Measurements from ENCODE around the gene TBC1D22A. TPM values are rescaled to one million over a fixed set of nuclear protein-coding genes. Genes with fewer than 3 reads are reported as not detected.

Gene TBC1D22A
- total RNA-seq, 4 donors from 2014 or later = 31.2 to 111 (median 41.8) TPM

DNA sequence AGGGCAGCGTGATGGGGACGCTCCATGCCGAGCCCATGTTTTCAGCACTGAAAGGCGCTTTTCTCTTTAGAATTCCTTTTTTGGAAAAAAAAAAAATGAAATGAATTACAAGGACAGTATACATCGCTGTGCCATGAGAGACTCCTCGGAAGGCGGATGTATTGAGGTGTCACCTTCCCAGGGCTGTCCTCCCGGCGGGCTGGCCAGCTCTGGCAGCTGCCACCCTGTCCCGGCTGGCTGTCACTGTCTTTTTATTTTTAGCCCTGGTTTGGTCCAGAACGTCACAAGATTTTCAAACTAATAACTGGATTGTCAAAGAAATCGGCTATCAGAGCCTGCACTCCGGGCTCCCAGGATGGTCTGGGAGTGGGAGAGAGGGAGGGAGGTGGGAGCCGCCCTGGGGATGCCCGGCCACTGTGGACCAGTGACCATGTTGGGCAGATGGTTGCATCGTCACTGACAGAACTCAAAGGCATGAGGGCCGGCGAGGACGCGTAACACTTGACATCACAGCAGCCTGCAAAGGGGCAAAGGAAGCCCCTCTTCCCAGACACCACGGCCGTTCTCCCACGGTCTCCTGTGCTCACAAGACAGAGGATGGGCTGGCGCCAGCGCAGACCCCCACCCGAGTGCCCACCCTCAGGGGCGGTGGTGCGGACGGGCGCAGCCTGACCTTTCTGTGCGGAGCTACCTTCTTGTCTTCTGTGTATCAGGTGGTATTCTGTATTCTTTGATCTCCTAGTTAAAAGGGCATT, 392.9 kb downstream of the TBC1D22A start:
- 69 to 90% methylated on average over 7 to 31 of the region's 31 CpGs for WGBS, 2 donors (ENCODE audit: low coverage in 1 of 2)
- Histone ChIP-seq H3K9me3 (no peaks in the 10 kb centered on the region), H3K4me1 (no peaks in the 10 kb centered on the region), H3K4me3 (no peak overlapping the region), H3K27ac (no peak overlapping the region), H3K36me3 (no peaks in the 10 kb centered on the region), H3K27me3 (no peaks in the 10 kb centered on the region)
- intact Hi-C loops (cut with DNase I; ENCODE audit: low total_unique reads) = no loop called here
- no peak for DNase-seq
- in situ Hi-C loops (cut with MboI; ENCODE audit: low pct_ligation_motif_present in 1 of 4, low pct_unique_long_range_greater_than_20kb in 1 of 4, low sequenced_read_pairs in 3 of 4) = no loop called here
- TF ChIP-seq EP300 (IDR thresholded peaks at IDR 0.05; ENCODE audit: low read depth) (no peak), POLR2A (IDR thresholded peaks at IDR 0.05) (no peak), POLR2AphosphoS5 (IDR thresholded peaks at IDR 0.05) (no peak)
- TF ChIP-seq, protein P1, sequence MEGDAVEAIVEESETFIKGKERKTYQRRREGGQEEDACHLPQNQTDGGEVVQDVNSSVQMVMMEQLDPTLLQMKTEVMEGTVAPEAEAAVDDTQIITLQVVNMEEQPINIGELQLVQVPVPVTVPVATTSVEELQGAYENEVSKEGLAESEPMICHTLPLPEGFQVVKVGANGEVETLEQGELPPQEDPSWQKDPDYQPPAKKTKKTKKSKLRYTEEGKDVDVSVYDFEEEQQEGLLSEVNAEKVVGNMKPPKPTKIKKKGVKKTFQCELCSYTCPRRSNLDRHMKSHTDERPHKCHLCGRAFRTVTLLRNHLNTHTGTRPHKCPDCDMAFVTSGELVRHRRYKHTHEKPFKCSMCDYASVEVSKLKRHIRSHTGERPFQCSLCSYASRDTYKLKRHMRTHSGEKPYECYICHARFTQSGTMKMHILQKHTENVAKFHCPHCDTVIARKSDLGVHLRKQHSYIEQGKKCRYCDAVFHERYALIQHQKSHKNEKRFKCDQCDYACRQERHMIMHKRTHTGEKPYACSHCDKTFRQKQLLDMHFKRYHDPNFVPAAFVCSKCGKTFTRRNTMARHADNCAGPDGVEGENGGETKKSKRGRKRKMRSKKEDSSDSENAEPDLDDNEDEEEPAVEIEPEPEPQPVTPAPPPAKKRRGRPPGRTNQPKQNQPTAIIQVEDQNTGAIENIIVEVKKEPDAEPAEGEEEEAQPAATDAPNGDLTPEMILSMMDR (IDR thresholded peaks at IDR 0.05) = no peak

DNA sequence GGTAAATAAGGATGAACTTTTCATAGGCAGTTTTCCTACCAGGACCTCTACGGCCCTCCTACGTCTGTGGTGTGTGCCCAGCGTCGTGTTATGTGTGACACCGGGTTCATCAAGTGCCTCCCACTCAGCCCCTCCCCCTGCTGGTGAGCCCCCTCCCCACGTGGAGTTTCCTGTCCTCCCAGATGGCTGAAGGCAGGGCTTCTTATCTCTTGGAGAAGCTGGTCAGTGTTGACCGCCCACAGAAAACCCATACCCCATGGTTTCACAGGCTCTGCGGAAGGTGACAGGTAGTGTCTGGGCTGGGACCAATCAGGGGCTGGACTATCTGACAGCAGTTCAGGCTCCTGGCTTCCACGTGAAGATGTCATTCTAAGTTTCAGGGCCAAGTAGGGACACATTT, 393.5 kb downstream of the TBC1D22A start:
- TF ChIP-seq, protein P1 (IDR thresholded peaks at IDR 0.05) = no peak
- TF ChIP-seq EP300 (IDR thresholded peaks at IDR 0.05; ENCODE audit: low read depth) (no peak), POLR2AphosphoS5 (IDR thresholded peaks at IDR 0.05) (no peak), POLR2A (IDR thresholded peaks at IDR 0.05) (no peak)
- no peaks in the 10 kb centered on the region for H3K27me3 ChIP-seq
- no peak for DNase-seq
- 83% methylated on average over 9 of the region's 9 CpGs; no CpG with 5 or more reads in 1 of the 2 donors for WGBS, 2 donors (ENCODE audit: low coverage in 1 of 2)
- H3K9me3 ChIP-seq = no peaks in the 10 kb centered on the region
- no peaks in the 10 kb centered on the region for H3K4me1 ChIP-seq
- intact Hi-C loops (cut with DNase I; ENCODE audit: low total_unique reads) (no loop called here), in situ Hi-C loops (cut with MboI; ENCODE audit: low pct_ligation_motif_present in 1 of 4, low pct_unique_long_range_greater_than_20kb in 1 of 4, low sequenced_read_pairs in 3 of 4) (no loop called here)
- no peak overlapping the region for H3K4me3 ChIP-seq
- H3K27ac ChIP-seq = no peak overlapping the region
- H3K36me3 ChIP-seq = no peaks in the 10 kb centered on the region

DNA sequence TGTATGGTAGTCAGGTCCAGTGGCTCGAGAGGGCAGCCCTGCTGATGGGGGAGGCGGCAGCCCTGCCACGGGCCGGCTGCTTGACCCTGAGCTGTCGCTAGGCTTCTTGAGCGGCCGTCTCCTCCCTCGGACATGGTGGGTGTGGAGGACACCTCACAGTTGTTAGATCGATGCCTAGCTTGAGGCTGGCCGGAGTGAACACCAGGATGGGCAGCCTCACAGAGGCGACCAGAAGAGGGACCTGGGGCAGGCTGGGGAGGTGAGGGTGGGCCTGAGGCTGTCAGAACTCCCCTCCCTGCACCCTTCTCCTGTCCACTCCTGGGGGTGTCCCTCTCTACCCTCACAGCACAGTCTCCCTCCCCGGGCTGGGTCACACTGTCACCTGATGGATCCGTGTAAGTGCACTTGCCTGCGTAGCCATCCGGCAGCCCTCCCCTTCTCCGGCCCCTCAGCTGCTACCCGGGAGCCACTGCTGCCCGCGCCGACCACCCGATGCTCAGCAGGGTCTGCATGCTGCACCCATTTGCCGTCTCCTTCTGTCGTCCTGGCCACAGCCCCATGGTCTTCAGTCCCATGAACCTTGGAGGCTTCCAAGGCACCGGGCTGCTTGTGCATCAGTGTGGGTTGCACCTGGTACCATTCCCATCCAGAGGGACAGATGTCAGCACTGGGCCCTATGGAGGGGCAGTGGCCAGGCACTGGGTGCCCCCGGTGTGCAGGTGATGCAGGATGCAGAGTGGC, 394.1 kb downstream of the TBC1D22A start:
- DNase-seq = no peak
- intact Hi-C loops (cut with DNase I; ENCODE audit: low total_unique reads) (no loop called here), in situ Hi-C loops (cut with MboI; ENCODE audit: low pct_ligation_motif_present in 1 of 4, low pct_unique_long_range_greater_than_20kb in 1 of 4, low sequenced_read_pairs in 3 of 4) (no loop called here)
- 92% methylated on average over 24 of the region's 25 CpGs; no CpG with 5 or more reads in 1 of the 2 donors for whole genome bisulfite sequencing, 2 donors (ENCODE audit: low coverage in 1 of 2)
- TF ChIP-seq POLR2A (IDR thresholded peaks at IDR 0.05) (no peak), EP300 (IDR thresholded peaks at IDR 0.05; ENCODE audit: low read depth) (no peak), POLR2AphosphoS5 (IDR thresholded peaks at IDR 0.05) (no peak)
- TF ChIP-seq, protein P1 (IDR thresholded peaks at IDR 0.05) = no peak
- H3K9me3 ChIP-seq = no peaks in the 10 kb centered on the region
- H3K27me3 ChIP-seq = no peaks in the 10 kb centered on the region
- no peaks in the 10 kb centered on the region for H3K4me1 ChIP-seq
- no peaks in the 10 kb centered on the region for H3K36me3 ChIP-seq
- no peak overlapping the region for H3K4me3 ChIP-seq
- no peak overlapping the region for H3K27ac ChIP-seq

DNA sequence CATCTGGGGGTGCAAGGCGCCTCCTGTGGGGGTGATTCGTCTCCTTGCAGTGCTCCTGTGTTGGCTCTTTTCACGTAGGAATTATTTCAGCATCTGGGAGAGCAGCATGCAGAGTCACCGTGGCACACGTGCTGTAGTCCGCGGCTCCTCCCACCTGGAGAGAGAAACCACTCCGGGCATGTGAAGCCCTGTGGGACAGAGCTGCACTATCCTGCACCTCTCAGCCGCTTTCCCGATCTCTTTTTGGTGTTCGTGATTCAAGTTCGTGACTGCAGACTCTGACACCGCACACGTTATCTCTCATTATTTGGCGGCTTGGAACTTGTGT, 394.6 kb downstream of the TBC1D22A start:
- intact Hi-C loops (cut with DNase I; ENCODE audit: low total_unique reads) = no loop called here

More for the DNA sequence above, 394.6 kb downstream of the TBC1D22A start:
- H3K9me3 ChIP-seq = no peaks in the 10 kb centered on the region
- no peaks in the 10 kb centered on the region for H3K4me1 ChIP-seq
- H3K27ac ChIP-seq = no peak overlapping the region
- no peaks in the 10 kb centered on the region for H3K36me3 ChIP-seq
- H3K4me3 ChIP-seq = no peak overlapping the region
- TF ChIP-seq EP300 (IDR thresholded peaks at IDR 0.05; ENCODE audit: low read depth) = no peak
- no peaks in the 10 kb centered on the region for H3K27me3 ChIP-seq
- no peak for DNase-seq
- WGBS, 2 donors (ENCODE audit: low coverage in 1 of 2) = 87 to 100% methylated on average over 4 to 14 of the region's 15 CpGs
- in situ Hi-C loops (cut with MboI; ENCODE audit: low pct_ligation_motif_present in 1 of 4, low pct_unique_long_range_greater_than_20kb in 1 of 4, low sequenced_read_pairs in 3 of 4) = no loop called here

Measured in transverse colon (tissue), 4 donors.